ENCODE measurements around the gene FDXACB1. TPM values are rescaled to one million over a fixed set of nuclear protein-coding genes. Genes with fewer than 3 reads are reported as not detected.

Gene FDXACB1
- total and polyA plus RNA-seq, 2 of the 4 experiments (the other 2 are of a cell fraction) = 1.7 to 3.0 TPM

GRCh38 chr11:111923351-111923788 is 44.4 kb upstream of the FDXACB1 start:
- peak; percentile 48 for DNase-seq

More at GRCh38 chr11:111923351-111923788, 44.4 kb upstream of the FDXACB1 start:
- H3K9ac ChIP-seq (ENCODE audit: low read depth, low read length) = peak overlapping the region; percentile 57
- ATAC-seq (ENCODE audit: low read depth) = peak; percentile 0; the same call in 1 of the 2 replicates
- H2BK20ac ChIP-seq (ENCODE audit: low read depth, low read length) = peak overlapping the region; percentile 97
- intact Hi-C loops (cut with micrococcal nuclease) = no loop called here
- BruUV-seq (replicated peaks) = no TSS peak
- peak overlapping the region; percentile 96 for H4K91ac ChIP-seq (ENCODE audit: insufficient read depth, low read depth, low read length)
- H2AK9ac ChIP-seq (replicated peaks; ENCODE audit: low read depth, low read length, poor library complexity) = peak overlapping the region; percentile 85
- H3K27ac ChIP-seq (ENCODE audit: insufficient read depth, low read length) = peak overlapping the region; percentile 52
- H2AK5ac ChIP-seq (ENCODE audit: low read depth, low read length) = peak overlapping the region; percentile 94; the same call in 1 of the 2 replicates
- H3K14ac ChIP-seq (replicated peaks; ENCODE audit: low read depth, low read length) = peak overlapping the region; percentile 97
- dilution Hi-C loops (cut with HindIII; ENCODE audit: low sequenced_read_pairs, unreplicated experiment) = no loop called here
- CTCF ChIA-PET = no interaction called here
- peak overlapping the region; percentile 85 for H2BK120ac ChIP-seq (ENCODE audit: low read depth, low read length)
- in situ Hi-C loops (cut with MboI; ENCODE audit: low sequenced_read_pairs) = loop anchor here (5.0 kb wide), 1 partner anchor 41 kb away; no protein-coding TSS in a partner anchor
- WGBS, 2 experiments (ENCODE audit: extremely low coverage in 2 of 2, insufficient read length in 1 of 2) = no CpG with 5 or more reads among the region's 5 CpGs
- peaks cover 21% of the 10 kb centered on the region for H3K9me1 ChIP-seq (ENCODE audit: insufficient read depth, low read length)
- peak overlapping the region; percentile 91; the same call in 2 of the 3 replicates for H2BK15ac ChIP-seq (ENCODE audit: low read depth, low read length)
- no peaks in the 10 kb centered on the region for H3K9me3 ChIP-seq (ENCODE audit: control insufficient read depth, insufficient read depth, low read length)
- no peaks in the 10 kb centered on the region for H3K36me3 ChIP-seq (ENCODE audit: control insufficient read depth, insufficient read depth, low read length)
- H2BK5ac ChIP-seq (ENCODE audit: low read depth, low read length, poor library complexity, severe bottlenecking) = peak overlapping the region; percentile 90
- no peak overlapping the region for H3K4me3 ChIP-seq (ENCODE audit: insufficient read depth, low read depth, low read length)
- POLR2A ChIA-PET (ENCODE audit: unreplicated experiment) = no interaction called here
- H2AFZ ChIP-seq (replicated peaks; ENCODE audit: low read length, poor library complexity) = peak overlapping the region; percentile 84
- H3K27me3 ChIP-seq (ENCODE audit: control insufficient read depth, insufficient read depth, low read length) = no peaks in the 10 kb centered on the region
- peak overlapping the region; percentile 83; the same call in 1 of the 2 replicates for H3K23ac ChIP-seq (ENCODE audit: low read depth, low read length)
- TF ChIP-seq CTCF (conservative IDR thresholded peaks at IDR 0.05; ENCODE audit: low read depth, low read length) (no peak), USF2 (IDR thresholded peaks at IDR 0.05; ENCODE audit: low read depth, low read length) (no peak), RAD21 (IDR thresholded peaks at IDR 0.05; ENCODE audit: low read length) (no peak), CEBPB (IDR thresholded peaks at IDR 0.05; ENCODE audit: low read depth, low read length) (no peak), NFE2L2 (IDR thresholded peaks at IDR 0.05; ENCODE audit: low read depth, low read length) (peak; percentile 46), POLR2A (IDR thresholded peaks at IDR 0.05; ENCODE audit: low read depth, low read length) (0 out of 2 replicates have a peak, but pooled peaks have one; percentile 15), RCOR1 (IDR thresholded peaks at IDR 0.05; ENCODE audit: insufficient replicate concordance, low read length) (no peak), ELK1 (IDR thresholded peaks at IDR 0.05; ENCODE audit: borderline replicate concordance, low read depth, low read length) (no peak), MAZ (IDR thresholded peaks at IDR 0.05; ENCODE audit: borderline replicate concordance, low read depth, low read length) (no peak), CHD1 (IDR thresholded peaks at IDR 0.05; ENCODE audit: low read depth, low read length) (no peak), MAFK (IDR thresholded peaks at IDR 0.05; ENCODE audit: low read depth, low read length) (no peak)
- peaks cover 0 to 8% of the 10 kb centered on the region in 2 experiments; a peak in 2 of 4 replicates for H3K79me1 ChIP-seq (ENCODE audit: low read depth in 1 of 2, low read length in 2 of 2)
- peak overlapping the region; percentile 75 for H3K4me2 ChIP-seq (ENCODE audit: low read depth, low read length)
- peak overlapping the region; percentile 34 for H3K18ac ChIP-seq (ENCODE audit: low read depth, low read length)
- peak overlapping the region; percentile 88 for H3K56ac ChIP-seq (ENCODE audit: extremely low read depth, insufficient read depth, low read length)
- peaks cover 17% of the 10 kb centered on the region for H3K4me1 ChIP-seq (ENCODE audit: control insufficient read depth, insufficient read depth, low read length)
- no peaks in the 10 kb centered on the region for H4K20me1 ChIP-seq (ENCODE audit: insufficient read depth, low read length)
- H4K8ac ChIP-seq (ENCODE audit: low read depth in 2 of 2, low read length in 2 of 2) = peak overlapping the region; percentile 90 to 94
- peak overlapping the region; percentile 46 for H4K5ac ChIP-seq (ENCODE audit: low read depth, low read length)
- peak overlapping the region; percentile 98 for H3K4ac ChIP-seq (ENCODE audit: low read depth, low read length)
